HG03066 (cell line): Measurements from ENCODE around the gene IL20.

ENCODE experiments used
- ATAC-seq: cut with Tn5 transposase; IDR thresholded peaks from one replicate; pipeline ENCODE4 v1.9.1; 2021; ENCODE audit warnings: low read depth; ENCODE audit not compliant: unreplicated experiment

Gene IL20

GRCh38 chr1:206918076-206918475, 52.7 kb downstream of the IL20 start:
- no peak for ATAC-seq
